Tibial nerve (tissue), 4 donors: ENCODE results near the gene VILL. TPM values are rescaled to one million over a fixed set of nuclear protein-coding genes. Genes with fewer than 3 reads are reported as not detected.

ENCODE experiments used
- DNase-seq, 2 donors: peaks; one replicate each; pipeline ENCODE4 v3.0.0-alpha.2; 2019; ENCODE audit warnings: low spot score in 2 of 2
- H3K27ac ChIP-seq, 4 donors: fragments of 200-600 bp; sonication (generic) in 3 of 4; one replicate each; pipeline ENCODE4 v1.5.1; 2017 to 2019; ENCODE audit warnings: mild to moderate bottlenecking in 1 of 4
- H3K27me3 ChIP-seq, 2 donors: fragments of 200-600 bp; sonication (generic) in 1 of 2; one replicate each; pipeline versions ENCODE4 v1.5.1 to v1.6.0; 2017 to 2019
- H3K36me3 ChIP-seq, 3 donors: fragments of 200-600 bp; sonication (generic); one replicate each; pipeline ENCODE4 v1.5.1; 2018 to 2019
- H3K4me1 ChIP-seq, 4 donors: fragments of 200-600 bp; sonication (generic) in 3 of 4; one replicate each; pipeline ENCODE4 v1.5.1; 2017 to 2019
- H3K4me3 ChIP-seq, 4 donors: fragments of 200-600 bp; sonication (generic) in 3 of 4; one replicate each; pipeline ENCODE4 v1.5.1; 2017 to 2019; ENCODE audit warnings: mild to moderate bottlenecking in 1 of 4, moderate library complexity in 1 of 4
- H3K9me3 ChIP-seq, 4 donors: fragments of 200-600 bp; sonication (generic) in 3 of 4; one replicate each; pipeline ENCODE4 v1.5.1; 2017 to 2019
- CTCF ChIP-seq, 5 experiments: fragments of 200-600 bp in 3 of 5; fragments of 450-650 bp in 2 of 5; sonication (generic) in 3 of 5; IDR thresholded peaks; one replicate each; pipeline ENCODE4 v1.5.1; 2016 to 2019; ENCODE audit warnings: antibody characterized with exemption in 5 of 5, mild to moderate bottlenecking in 3 of 5, moderate library complexity in 2 of 5
- EP300 ChIP-seq, 2 donors: sonication (generic); formaldehyde crosslinking; IDR thresholded peaks; one replicate each; pipeline ENCODE4 v1.6.1; 2017; ENCODE audit warnings: antibody characterized with exemption in 2 of 2, mild to moderate bottlenecking in 1 of 2
- POLR2A ChIP-seq, 2 donors: fragments of 450-650 bp; IDR thresholded peaks; one replicate each; pipeline ENCODE4 v1.6.1; 2017; ENCODE audit warnings: antibody characterized with exemption in 2 of 2, mild to moderate bottlenecking in 2 of 2, moderate library complexity in 2 of 2
- WGBS, 2 donors: methylation state at CpG; one replicate each; pipeline ENCODE4 v1.1.5; 2018; 5-methylcytosine and 5-hydroxymethylcytosine counted together
- total RNA-seq, 4 donors: library from RNA; depleted of rRNA; stranded (reverse); fragments of >200 nt; gene quantifications; one replicate each; pipeline ENCODE4 v1.1.0, GENCODE V29; 2016

VILL gene
- total RNA-seq, 4 donors from 2014 or later = 13.6 to 16.5 (median 15.3) TPM

GRCh38 chr3:38022301-38022700, 31.7 kb downstream of the VILL start:
- H3K27me3 ChIP-seq = no peaks in the 10 kb centered on the region
- peaks cover 0 to 33% (median 2%) of the 10 kb centered on the region in 3 donors for H3K36me3 ChIP-seq
- peaks cover 0 to 45% (median 13%) of the 10 kb centered on the region in 4 donors for H3K4me1 ChIP-seq
- no peak for TF ChIP-seq EP300 (IDR thresholded peaks at IDR 0.05)
- no peak for TF ChIP-seq POLR2A (IDR thresholded peaks at IDR 0.05)
- TF ChIP-seq CTCF (IDR thresholded peaks at IDR 0.05) = no peak
- H3K9me3 ChIP-seq = no peaks in the 10 kb centered on the region
- no peak for DNase-seq
- WGBS, 2 donors = 70 to 87% methylated on average over 3 of the region's 3 CpGs
- H3K4me3 ChIP-seq = no peak overlapping the region
- peak overlapping the region in 1 of 4 donors; percentile 43 for H3K27ac ChIP-seq

DNA sequence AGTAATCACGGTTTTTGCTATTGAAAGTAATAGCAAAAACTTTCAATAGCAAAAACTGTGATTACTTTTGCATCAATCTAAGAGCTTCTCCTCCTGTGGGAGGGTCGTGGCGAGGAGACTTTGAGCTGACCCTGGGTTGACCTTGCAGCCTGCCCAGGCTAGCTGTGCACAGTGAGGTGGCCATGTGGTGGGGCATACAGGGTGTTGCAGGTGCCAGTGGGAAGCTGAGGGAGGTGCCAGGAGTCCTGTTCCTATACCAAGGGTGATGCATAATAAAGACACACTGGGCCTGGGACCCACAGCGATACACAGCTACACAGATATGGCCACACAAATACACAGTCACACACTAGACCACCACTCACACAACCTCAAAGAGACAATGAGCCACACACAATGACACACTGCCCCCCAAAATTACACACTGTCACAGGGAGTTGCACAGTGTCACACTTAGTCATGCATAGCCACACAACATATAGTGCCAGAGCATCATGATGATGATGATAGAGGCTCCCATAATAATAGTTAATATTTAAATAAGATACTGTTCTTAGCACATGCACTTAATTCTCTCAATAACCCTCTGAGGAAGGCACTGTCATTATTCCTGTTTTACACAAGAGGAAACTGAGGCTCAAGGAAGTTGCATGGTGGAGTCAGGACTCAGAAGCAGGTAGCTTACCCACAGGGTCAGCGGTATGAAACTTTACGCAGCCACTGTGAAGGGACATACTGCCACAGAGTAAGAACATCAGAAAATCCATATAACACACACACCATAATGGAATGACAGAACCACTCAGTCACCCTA, 32.5 kb downstream of the VILL start:
- no peak for DNase-seq
- no peaks in the 10 kb centered on the region for H3K27me3 ChIP-seq
- H3K4me3 ChIP-seq = peak overlapping the region in 1 of 4 donors; percentile 56
- H3K27ac ChIP-seq = peak overlapping the region in 3 of 4 donors; percentile 95 to 99 (median 99)
- TF ChIP-seq CTCF (IDR thresholded peaks at IDR 0.05) (no peak), POLR2A (IDR thresholded peaks at IDR 0.05) (no peak), EP300 (IDR thresholded peaks at IDR 0.05) (no peak)
- peaks cover 0 to 25% (median 0%) of the 10 kb centered on the region in 3 donors for H3K36me3 ChIP-seq
- 75 to 80% methylated on average over 6 of the region's 6 CpGs for WGBS, 2 donors
- H3K4me1 ChIP-seq = peaks cover 0 to 52% (median 14%) of the 10 kb centered on the region in 4 donors
- no peaks in the 10 kb centered on the region for H3K9me3 ChIP-seq

DNA sequence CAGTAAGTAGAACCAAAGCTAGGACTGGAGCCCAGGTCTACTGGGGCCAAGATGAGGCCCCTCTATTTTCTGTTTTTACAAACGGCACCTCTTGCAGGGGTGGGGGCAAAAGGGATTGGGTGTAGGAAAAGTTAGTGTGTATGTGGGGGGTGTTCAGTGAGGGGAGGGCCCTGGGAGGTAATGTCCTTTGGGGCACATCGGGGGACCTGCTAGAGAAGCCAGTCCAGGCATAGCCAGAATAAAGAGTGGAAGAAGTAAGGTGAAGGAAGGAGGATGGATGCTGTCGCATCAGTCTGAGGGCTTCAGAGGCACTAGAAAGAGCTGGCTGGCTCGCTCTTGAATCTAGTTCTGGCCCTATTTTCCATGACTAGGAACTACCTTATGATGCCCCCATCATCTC, 36.3 kb downstream of the VILL start:
- H3K4me3 ChIP-seq = no peak overlapping the region
- H3K4me1 ChIP-seq = peaks cover 0 to 83% (median 29%) of the 10 kb centered on the region in 4 donors
- no peaks in the 10 kb centered on the region for H3K27me3 ChIP-seq
- no peaks in the 10 kb centered on the region for H3K9me3 ChIP-seq
- TF ChIP-seq EP300 (IDR thresholded peaks at IDR 0.05) = no peak
- TF ChIP-seq CTCF (IDR thresholded peaks at IDR 0.05) = no peak
- no peak for TF ChIP-seq POLR2A (IDR thresholded peaks at IDR 0.05)
- no peaks in the 10 kb centered on the region for H3K36me3 ChIP-seq
- no peak for DNase-seq
- peak overlapping the region in 2 of 4 donors; percentile 99 for H3K27ac ChIP-seq
- 87% methylated on average over 4 of the region's 4 CpGs for WGBS, 2 donors

DNA sequence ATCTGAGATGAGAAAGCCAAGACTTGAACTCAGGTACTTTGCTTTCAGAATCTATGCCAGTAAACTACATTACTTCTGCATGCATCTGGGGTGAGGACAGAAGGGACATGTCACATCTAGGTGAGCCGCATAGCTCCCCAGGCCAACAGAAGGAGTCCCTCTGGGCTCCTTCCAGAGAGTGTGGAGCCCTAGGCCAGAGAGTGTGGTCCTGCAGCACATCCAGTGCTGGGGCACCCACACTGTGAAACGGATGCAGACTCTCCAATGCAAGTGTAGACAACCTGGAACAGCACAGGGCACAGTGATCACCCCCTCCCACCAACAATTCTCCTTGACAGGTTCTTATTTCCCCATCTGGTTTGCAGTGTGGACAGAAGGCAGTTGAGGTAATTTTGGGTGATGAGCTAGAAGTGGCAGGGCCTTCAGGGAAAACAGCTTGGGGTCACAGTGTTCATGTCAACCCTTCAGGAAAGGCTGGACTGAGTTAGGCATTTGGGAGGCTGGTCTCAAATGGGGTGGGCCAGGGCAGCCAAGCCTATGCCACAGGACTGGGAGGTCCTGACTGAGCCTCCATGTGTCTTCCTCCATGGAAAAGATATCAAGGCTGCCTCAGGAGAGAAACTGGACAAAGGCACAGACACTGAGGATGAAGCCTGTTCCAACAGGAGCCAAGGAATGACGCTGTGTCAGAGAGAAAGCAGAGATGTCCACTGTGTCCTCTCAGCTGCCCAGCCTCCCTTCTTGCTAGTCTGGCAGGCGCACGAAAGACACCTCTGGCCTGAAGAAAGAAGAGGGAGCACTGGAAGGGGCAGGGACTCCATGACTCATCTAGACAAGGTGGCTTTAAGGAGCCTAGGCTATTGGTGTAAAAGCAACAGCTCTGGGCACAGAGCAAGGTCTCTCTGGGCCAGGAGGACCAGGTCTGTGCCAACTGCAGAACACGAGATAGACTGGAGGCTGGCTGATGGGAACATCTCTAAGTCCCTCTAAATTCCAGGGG, 37.2 kb downstream of the VILL start:
- Histone ChIP-seq H3K27ac (peak overlapping the region in 3 of 4 donors; percentile 81 to 99 (median 97)), H3K9me3 (no peaks in the 10 kb centered on the region), H3K36me3 (no peaks in the 10 kb centered on the region), H3K27me3 (no peaks in the 10 kb centered on the region), H3K4me1 (peaks cover 0 to 77% (median 29%) of the 10 kb centered on the region in 4 donors), H3K4me3 (peak overlapping the region in 1 of 4 donors; percentile 94)
- 90 to 92% methylated on average over 6 of the region's 6 CpGs for WGBS, 2 donors
- no peak for TF ChIP-seq CTCF (IDR thresholded peaks at IDR 0.05)
- no peak for DNase-seq
